Progenitor cell of endocrine pancreas (in vitro differentiated cells): ENCODE results near the gene SMIM34. TPM values are rescaled to one million over a fixed set of nuclear protein-coding genes. Genes with fewer than 3 reads are reported as not detected.
"Not testable (repeated sequence)": the region's sequence is repeated elsewhere in the genome, so short reads cannot be mapped to it uniquely, and the experiment has no call there.

Source experiments
- DNase-seq: peaks from one replicate; pipeline ENCODE4 v3.0.0; 2021; ENCODE audit warnings: low spot score; ENCODE audit not compliant: unreplicated experiment
- H3K27ac Mint-ChIP-seq: 2 replicates; pipeline ENCODE4 v1.8.0; 2021; ENCODE audit warnings: mild to moderate bottlenecking, moderate library complexity, mixed read lengths
- H3K27me3 Mint-ChIP-seq: 2 replicates; pipeline ENCODE4 v1.8.0; 2021; ENCODE audit warnings: mixed read lengths
- H3K36me3 Mint-ChIP-seq: 2 replicates; pipeline ENCODE4 v1.8.0; 2022; ENCODE audit warnings: mixed read lengths; ENCODE audit not compliant: insufficient read depth
- H3K4me1 Mint-ChIP-seq: 2 replicates; pipeline ENCODE4 v1.8.0; 2021; ENCODE audit warnings: low read depth, mixed read lengths
- H3K4me3 Mint-ChIP-seq: 2 replicates; pipeline ENCODE4 v1.8.0; 2021; ENCODE audit warnings: low read depth, mild to moderate bottlenecking, moderate library complexity, mixed read lengths
- H3K9me3 Mint-ChIP-seq: 2 replicates; pipeline ENCODE4 v1.8.0; 2021; ENCODE audit warnings: low read depth, mixed read lengths
- long read RNA-seq: library from polyadenylated mRNA; unstranded; transcript quantifications from one replicate; pipeline ENCODE4 v2.0.0, GENCODE V29; 2020
- total RNA-seq: library from RNA; stranded (reverse); gene quantifications from 2 replicates; pipeline ENCODE4 v1.2.1, GENCODE V29; 2021

Gene SMIM34
- total RNA-seq = not detected in 2 replicates
- long read RNA-seq, partial matches to known transcripts = 0 of 1 reads
- long read RNA-seq, other reads (novel, unspliced or antisense) = 1 of 1 reads

- DNase-seq, H3K4me3 Mint-ChIP-seq, H3K4me1 Mint-ChIP-seq, H3K36me3 Mint-ChIP-seq, H3K27me3 Mint-ChIP-seq, H3K9me3 Mint-ChIP-seq, H3K27ac Mint-ChIP-seq: not testable (repeated sequence)
These were observed at the start of gene SMIM34 for GRCh38 chr21:34423805-34424204. Gene SMIM34, minus strand, starts transcription at chr21:34423951. Its CDS starts 112 bp downstream, at chr21:34423839.

- H3K27ac Mint-ChIP-seq, H3K36me3 Mint-ChIP-seq, H3K27me3 Mint-ChIP-seq, DNase-seq, H3K9me3 Mint-ChIP-seq, H3K4me1 Mint-ChIP-seq, H3K4me3 Mint-ChIP-seq: not testable (repeated sequence)
These were observed 43.6 kb upstream of the SMIM34 start for GRCh38 chr21:34467333-34467732.

GRCh38 chr21:34459426-34459825 lies 35.7 kb upstream of the SMIM34 start:
- H3K9me3 Mint-ChIP-seq, H3K4me1 Mint-ChIP-seq, DNase-seq, H3K36me3 Mint-ChIP-seq, H3K27ac Mint-ChIP-seq, H3K27me3 Mint-ChIP-seq, H3K4me3 Mint-ChIP-seq: not testable (repeated sequence)

DNA sequence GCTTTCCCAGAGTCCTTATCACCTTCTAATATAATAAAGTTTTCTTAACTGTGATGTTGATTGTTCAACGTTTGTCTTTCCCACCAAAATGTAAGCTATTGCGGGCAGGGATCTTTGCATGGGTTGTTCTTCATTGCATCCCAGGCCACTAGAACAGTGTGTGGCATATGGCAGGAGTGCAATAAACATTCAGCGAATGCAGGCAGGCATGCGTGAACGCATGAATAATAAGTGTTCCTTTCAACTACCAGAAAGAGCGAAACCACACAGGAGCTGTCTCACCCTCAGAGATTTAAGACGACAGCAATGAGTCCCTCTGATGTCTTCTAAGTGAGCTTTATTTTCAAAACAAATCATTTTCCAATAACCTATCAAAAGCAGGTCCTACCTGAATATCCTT lies 34.5 kb upstream of the SMIM34 start:
- not testable (repeated sequence) for DNase-seq, H3K27me3 Mint-ChIP-seq

GRCh38 chr21:34456180-34456579 lies 32.4 kb upstream of the SMIM34 start:
- H3K27me3 Mint-ChIP-seq, H3K27ac Mint-ChIP-seq, DNase-seq, H3K4me3 Mint-ChIP-seq, H3K4me1 Mint-ChIP-seq, H3K9me3 Mint-ChIP-seq, H3K36me3 Mint-ChIP-seq: not testable (repeated sequence)

More for the DNA sequence above, 34.5 kb upstream of the SMIM34 start:
- not testable (repeated sequence) for H3K36me3 Mint-ChIP-seq, H3K4me3 Mint-ChIP-seq, H3K4me1 Mint-ChIP-seq, H3K27ac Mint-ChIP-seq, H3K9me3 Mint-ChIP-seq

DNA sequence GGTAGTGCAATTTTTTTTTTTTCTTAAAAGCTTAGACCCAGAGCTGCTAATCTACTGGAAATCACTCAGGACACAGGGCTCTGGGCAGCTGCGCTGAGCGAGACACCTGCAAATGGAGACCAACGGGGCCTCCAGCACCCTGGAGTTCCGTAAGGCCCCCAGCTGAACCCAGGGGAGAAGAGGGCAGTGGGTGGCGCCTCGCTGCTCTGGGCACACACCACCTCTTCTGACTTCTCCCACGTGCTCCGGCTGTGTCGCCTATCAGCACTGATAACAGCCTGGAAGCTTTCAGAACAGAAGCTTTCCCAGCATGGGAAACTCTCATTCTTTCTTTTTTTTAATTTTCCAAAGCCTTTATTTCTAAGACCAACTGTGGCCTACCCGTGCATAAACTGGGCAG lies 31.9 kb upstream of the SMIM34 start:
- H3K36me3 Mint-ChIP-seq, H3K9me3 Mint-ChIP-seq, H3K27ac Mint-ChIP-seq, H3K27me3 Mint-ChIP-seq, H3K4me1 Mint-ChIP-seq, H3K4me3 Mint-ChIP-seq, DNase-seq: not testable (repeated sequence)

DNA sequence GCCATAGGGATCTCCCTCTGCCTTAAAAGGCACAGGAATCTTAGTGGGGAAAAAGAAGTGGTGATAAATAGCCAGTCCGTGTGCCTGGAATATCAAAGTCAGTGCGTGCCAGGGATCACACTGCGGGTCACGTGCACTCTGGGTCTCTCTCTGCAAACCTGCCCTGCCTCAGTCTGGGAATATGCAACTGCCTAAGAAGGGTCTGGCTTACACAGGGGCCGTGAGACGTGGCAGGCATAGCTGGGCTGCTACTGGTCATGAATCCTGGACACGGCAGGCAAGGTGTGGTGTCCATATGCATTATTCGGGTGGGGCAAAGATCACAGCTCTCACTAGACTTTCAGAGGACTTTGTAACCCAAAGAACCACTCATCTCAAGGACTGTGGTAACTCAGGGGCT lies 23.3 kb upstream of the SMIM34 start:
- H3K36me3 Mint-ChIP-seq, H3K27me3 Mint-ChIP-seq, H3K27ac Mint-ChIP-seq, DNase-seq, H3K9me3 Mint-ChIP-seq, H3K4me3 Mint-ChIP-seq, H3K4me1 Mint-ChIP-seq: not testable (repeated sequence)

- not testable (repeated sequence) for DNase-seq, H3K27ac Mint-ChIP-seq, H3K4me3 Mint-ChIP-seq, H3K36me3 Mint-ChIP-seq, H3K27me3 Mint-ChIP-seq, H3K4me1 Mint-ChIP-seq, H3K9me3 Mint-ChIP-seq
These were observed 19.7 kb upstream of the SMIM34 start for GRCh38 chr21:34443486-34443885.

- H3K27me3 Mint-ChIP-seq, H3K27ac Mint-ChIP-seq, H3K4me1 Mint-ChIP-seq, H3K4me3 Mint-ChIP-seq, H3K36me3 Mint-ChIP-seq, DNase-seq, H3K9me3 Mint-ChIP-seq: not testable (repeated sequence)
These were observed 6.0 kb upstream of the SMIM34 start for GRCh38 chr21:34429710-34430109.

DNA sequence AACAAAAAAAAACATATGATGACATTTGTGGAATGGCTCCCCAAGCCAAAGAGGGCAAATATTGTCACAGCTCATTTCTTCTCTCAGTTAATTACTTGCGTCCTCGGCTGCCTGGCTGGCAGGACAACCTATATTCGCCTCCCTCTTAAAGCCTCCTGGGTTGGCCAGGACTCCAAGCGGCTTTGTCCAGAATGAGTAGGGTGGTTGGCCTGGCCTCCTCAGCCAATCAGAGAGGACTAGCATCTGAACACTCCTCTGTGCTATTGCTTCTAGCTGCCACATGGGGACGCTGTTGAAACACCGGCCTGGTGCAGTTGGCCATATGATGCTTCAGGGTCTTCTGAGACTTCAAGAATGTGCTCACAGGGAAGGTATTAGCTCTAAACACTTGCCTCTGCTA lies 4.7 kb upstream of the SMIM34 start:
- not testable (repeated sequence) for H3K27me3 Mint-ChIP-seq, H3K36me3 Mint-ChIP-seq, H3K9me3 Mint-ChIP-seq, H3K4me3 Mint-ChIP-seq, H3K4me1 Mint-ChIP-seq, DNase-seq, H3K27ac Mint-ChIP-seq

- not testable (repeated sequence) for H3K4me3 Mint-ChIP-seq, H3K36me3 Mint-ChIP-seq, DNase-seq, H3K9me3 Mint-ChIP-seq, H3K4me1 Mint-ChIP-seq, H3K27me3 Mint-ChIP-seq, H3K27ac Mint-ChIP-seq
These were observed 3.6 kb upstream of the SMIM34 start for GRCh38 chr21:34427339-34427738.

GRCh38 chr21:34417448-34418077 lies 6.2 kb downstream of the SMIM34 start:
- not testable (repeated sequence) for H3K4me1 Mint-ChIP-seq, H3K9me3 Mint-ChIP-seq, H3K36me3 Mint-ChIP-seq, DNase-seq, H3K4me3 Mint-ChIP-seq, H3K27me3 Mint-ChIP-seq, H3K27ac Mint-ChIP-seq

DNA sequence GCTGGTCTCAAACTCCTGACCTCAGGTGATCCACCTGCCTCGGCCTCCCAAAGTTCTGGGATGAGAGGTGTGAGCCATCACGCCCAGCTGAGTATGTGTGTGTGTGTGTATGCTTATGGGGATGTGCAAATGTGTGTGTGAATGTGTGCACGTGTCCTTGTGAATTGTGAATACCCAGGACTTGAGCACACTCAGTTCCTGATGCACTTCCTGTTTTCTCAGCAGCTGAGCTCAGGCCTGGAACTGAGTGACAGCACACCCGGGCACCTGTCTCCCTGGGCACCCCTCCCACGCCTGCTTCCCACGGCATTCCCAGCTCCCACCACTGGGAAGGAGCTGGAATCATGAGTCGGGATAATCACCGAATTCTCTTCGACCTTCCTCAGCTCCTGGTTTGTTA lies 16.5 kb downstream of the SMIM34 start:
- not testable (repeated sequence) for DNase-seq, H3K27ac Mint-ChIP-seq, H3K9me3 Mint-ChIP-seq, H3K27me3 Mint-ChIP-seq, H3K4me1 Mint-ChIP-seq, H3K36me3 Mint-ChIP-seq, H3K4me3 Mint-ChIP-seq

GRCh38 chr21:34406676-34407075 lies 17.1 kb downstream of the SMIM34 start:
- DNase-seq, H3K36me3 Mint-ChIP-seq, H3K27ac Mint-ChIP-seq, H3K4me3 Mint-ChIP-seq, H3K27me3 Mint-ChIP-seq, H3K9me3 Mint-ChIP-seq, H3K4me1 Mint-ChIP-seq: not testable (repeated sequence)
